ENCODE data around the gene PLCL2. TPM values are rescaled to one million over a fixed set of nuclear protein-coding genes. Genes with fewer than 3 reads are reported as not detected.

Gene PLCL2
- total and polyA plus RNA-seq, 10 donors = 6.9 to 60.4 (median 41.8) TPM

DNA sequence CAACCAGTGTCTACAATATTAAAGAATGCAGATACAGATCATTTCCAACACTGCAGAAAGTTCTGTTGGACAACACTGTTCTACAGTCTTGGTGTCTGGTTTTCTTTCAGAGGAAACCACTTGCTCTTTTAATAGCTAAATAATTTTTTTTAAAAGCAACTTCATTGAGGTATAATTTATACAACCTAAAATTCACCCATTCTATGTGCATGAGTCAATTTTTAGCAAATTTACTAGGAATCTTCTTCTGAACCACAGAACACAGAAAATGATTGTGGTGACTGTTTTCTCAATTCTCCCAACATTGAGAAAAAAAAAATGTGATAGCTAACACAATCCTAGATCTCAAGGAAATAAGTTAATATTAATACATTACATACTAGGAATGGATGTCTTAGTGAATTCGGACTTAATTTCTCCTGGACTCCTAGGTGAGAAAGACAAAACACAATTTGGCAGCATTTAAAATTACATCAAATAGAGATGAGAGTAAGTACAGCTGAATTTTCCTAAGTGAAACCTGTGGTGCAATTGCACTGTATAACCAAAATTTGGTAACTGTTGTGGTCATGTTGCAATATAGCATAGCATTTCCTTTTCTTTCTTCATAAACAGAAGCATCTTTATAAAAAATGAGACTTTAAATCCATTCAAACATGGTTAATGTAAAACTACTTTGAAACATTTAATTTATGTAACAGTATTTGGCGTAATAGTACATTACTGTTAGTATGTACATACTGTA lies 15.3 kb upstream of the PLCL2 start:
- Histone ChIP-seq H3K9me3 (no peaks in the 10 kb centered on the region), H3K27ac (peak overlapping the region in 2 of 8 donors; percentile 24 to 55), H3K4me3 (no peak overlapping the region), H3K36me3 (no peaks in the 10 kb centered on the region), H3K4me1 (peaks cover 0 to 12% (median 6%) of the 10 kb centered on the region in 6 donors), H3K27me3 (replicated peaks in 1 of 7) (no peaks in the 10 kb centered on the region)
- no peak for TF ChIP-seq POLR2AphosphoS5 (IDR thresholded peaks at IDR 0.05)
- TF ChIP-seq POLR2A (IDR thresholded peaks at IDR 0.05) = no peak
- no peak for TF ChIP-seq CTCF (IDR thresholded peaks at IDR 0.05 in 8 of 11, conservative IDR thresholded peaks at IDR 0.05 in 3 of 11)
- intact Hi-C loops (cut with DNase I; ENCODE audit: low total_unique reads) = no loop called here
- no peak for DNase-seq
- 44 to 73% (median 50%) methylated on average over 2 of the region's 2 CpGs for WGBS, 5 donors

DNA sequence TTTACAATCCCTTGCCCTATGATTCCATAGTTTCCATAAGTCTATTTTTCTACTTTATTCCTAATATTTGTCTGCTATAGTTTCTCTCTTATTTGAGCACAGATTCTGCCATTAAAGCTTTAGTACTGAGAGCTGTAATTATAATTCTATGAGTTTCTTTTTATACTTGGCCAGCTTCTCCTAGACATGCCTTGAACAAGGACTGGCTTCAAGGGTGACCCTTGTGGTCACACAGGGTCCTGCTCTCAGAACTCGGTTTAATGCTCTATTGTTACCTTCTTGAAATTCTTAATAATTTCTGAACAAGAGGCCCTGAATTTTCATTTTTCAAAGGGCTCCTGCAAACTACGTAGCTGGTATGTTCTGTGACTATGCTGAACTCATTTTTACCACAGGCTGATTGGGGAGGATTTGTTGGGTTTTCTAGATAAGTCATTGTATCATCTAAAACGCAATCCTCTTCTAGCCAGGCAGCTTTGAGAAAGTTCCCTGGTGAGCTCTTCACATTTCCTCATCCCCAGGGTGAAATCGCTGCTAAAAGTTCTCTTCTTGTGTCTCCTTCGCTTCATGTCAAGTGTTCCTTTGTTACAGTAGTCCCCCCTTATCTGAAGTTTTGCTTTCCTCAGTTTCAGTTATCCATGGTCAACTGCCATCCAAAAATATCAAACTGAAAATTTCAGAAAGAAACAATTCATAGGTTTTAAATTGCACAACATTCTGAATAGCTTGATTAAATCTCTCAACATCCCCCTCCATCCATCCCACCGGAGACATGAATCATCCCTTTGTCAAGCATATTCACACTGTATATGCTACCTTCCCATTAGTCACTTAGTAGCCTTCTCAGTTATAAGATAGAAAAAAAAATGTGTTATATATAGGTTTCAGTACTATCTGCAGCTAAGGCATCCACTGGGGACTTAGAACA lies 12.6 kb upstream of the PLCL2 start:
- WGBS, 5 donors = 59 to 92% (median 68%) methylated on average over 6 of the region's 6 CpGs
- Histone ChIP-seq H3K9me3 (no peaks in the 10 kb centered on the region), H3K4me1 (peaks cover 0 to 13% (median 3%) of the 10 kb centered on the region in 6 donors), H3K27me3 (replicated peaks in 1 of 7) (no peaks in the 10 kb centered on the region), H3K27ac (no peak overlapping the region), H3K4me3 (no peak overlapping the region), H3K36me3 (no peaks in the 10 kb centered on the region)
- no peak for TF ChIP-seq POLR2AphosphoS5 (IDR thresholded peaks at IDR 0.05)
- no peak for TF ChIP-seq CTCF (IDR thresholded peaks at IDR 0.05 in 8 of 11, conservative IDR thresholded peaks at IDR 0.05 in 3 of 11)
- TF ChIP-seq POLR2A (IDR thresholded peaks at IDR 0.05) = no peak
- DNase-seq = no peak
- intact Hi-C loops (cut with DNase I; ENCODE audit: low total_unique reads) = no loop called here

DNA sequence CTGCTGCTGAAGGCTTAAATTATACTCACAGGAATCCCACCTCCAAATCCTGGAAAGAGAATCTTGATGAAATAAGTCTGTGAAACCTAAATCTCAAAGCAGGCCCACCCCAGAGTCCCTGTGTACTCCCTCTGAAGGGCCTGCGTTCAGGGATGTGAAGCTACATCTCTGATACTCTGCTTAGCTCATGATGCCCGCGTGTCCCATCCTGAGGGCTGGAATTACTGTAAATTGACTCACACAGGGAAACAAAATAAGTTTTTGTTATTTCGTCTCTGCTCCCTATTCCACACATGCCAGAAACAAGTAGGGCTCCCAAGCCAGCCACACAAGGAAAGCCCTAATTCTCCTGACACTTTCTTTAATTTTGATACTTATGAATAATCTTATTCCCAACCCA lies 10.9 kb upstream of the PLCL2 start:
- 90 to 97% (median 95%) methylated on average over 4 of the region's 4 CpGs for WGBS, 5 donors
- Histone ChIP-seq H3K4me1 (peaks cover 0 to 11% (median 3%) of the 10 kb centered on the region in 6 donors), H3K9me3 (no peaks in the 10 kb centered on the region)

More for the DNA sequence above, 10.9 kb upstream of the PLCL2 start:
- no peak for TF ChIP-seq CTCF (IDR thresholded peaks at IDR 0.05 in 8 of 11, conservative IDR thresholded peaks at IDR 0.05 in 3 of 11)
- TF ChIP-seq POLR2A (IDR thresholded peaks at IDR 0.05) = no peak
- TF ChIP-seq POLR2AphosphoS5 (IDR thresholded peaks at IDR 0.05) = no peak
- DNase-seq = no peak
- Histone ChIP-seq H3K27ac (no peak overlapping the region), H3K36me3 (no peaks in the 10 kb centered on the region), H3K4me3 (no peak overlapping the region), H3K27me3 (replicated peaks in 1 of 7) (no peaks in the 10 kb centered on the region)
- intact Hi-C loops (cut with DNase I; ENCODE audit: low total_unique reads) = no loop called here

Data from spleen (tissue), 11 donors.